Memory B cell (primary cell): ENCODE measurements around the gene PPP5C.
A peak's percentile ranks its signal among the peaks of the same experiment; 100 is the strongest.
"Not testable (repeated sequence)": the region's sequence is repeated elsewhere in the genome, so short reads cannot be mapped to it uniquely, and the experiment has no call there.

ENCODE experiments used
- ATAC-seq: fragments of 150-1000 bp; cut with Tn5 transposase; 2 replicates; pipeline ENCODE4 v1.10.0; 2021; ENCODE audit warnings: low read depth, mild to moderate bottlenecking, moderate library complexity
- DNase-seq, 2 donors: peaks; one replicate each; pipeline ENCODE4 v3.0.0; 2022; ENCODE audit warnings: low spot score in 2 of 2
- H3K27ac Mint-ChIP-seq: one replicate; pipeline ENCODE4 v1.8.0; 2022; ENCODE audit warnings: mild to moderate bottlenecking, moderate library complexity, mixed read lengths
- H3K27me3 Mint-ChIP-seq: one replicate; pipeline ENCODE4 v1.8.0; 2022; ENCODE audit warnings: mixed read lengths
- H3K36me3 Mint-ChIP-seq: one replicate; pipeline ENCODE4 v1.8.0; 2022; ENCODE audit warnings: mild to moderate bottlenecking, mixed read lengths
- H3K4me1 Mint-ChIP-seq: one replicate; pipeline ENCODE4 v1.8.0; 2022; ENCODE audit warnings: mixed read lengths
- H3K4me3 Mint-ChIP-seq: one replicate; pipeline ENCODE4 v1.8.0; 2022; ENCODE audit warnings: mild to moderate bottlenecking, moderate library complexity, mixed read lengths
- H3K9me3 Mint-ChIP-seq: one replicate; pipeline ENCODE4 v1.8.0; 2022; ENCODE audit warnings: mixed read lengths

PPP5C gene

DNA sequence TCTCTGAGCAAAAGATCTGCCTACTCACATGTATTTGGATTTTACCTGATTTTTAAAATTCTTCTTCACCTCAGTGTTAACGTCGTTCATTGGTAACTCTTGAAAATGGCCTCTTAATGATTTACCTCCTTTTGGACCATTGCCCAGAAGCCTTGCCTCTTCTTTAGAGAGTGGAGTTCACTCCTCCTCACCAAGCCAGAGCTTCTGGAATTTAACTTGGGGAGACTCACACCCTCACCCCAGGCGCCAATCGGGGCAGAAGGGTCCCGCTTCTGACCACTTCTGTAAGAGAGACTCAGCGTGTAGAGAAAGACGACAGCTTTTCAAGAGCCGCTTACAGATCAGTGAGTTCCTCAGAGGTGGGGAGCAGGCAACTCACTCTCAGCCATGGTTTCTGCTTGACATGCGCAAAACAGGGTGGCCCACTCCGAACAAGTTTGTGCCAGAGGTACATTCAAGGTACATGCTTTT lies 79.2 kb downstream of the PPP5C start:
- H3K4me3 Mint-ChIP-seq = peak overlapping the region; percentile 58
- no peak for DNase-seq
- H3K9me3 Mint-ChIP-seq = no peaks in the 10 kb centered on the region
- peaks cover 38% of the 10 kb centered on the region for H3K27me3 Mint-ChIP-seq
- ATAC-seq = no peak
- H3K4me1 Mint-ChIP-seq = peaks cover 21% of the 10 kb centered on the region
- H3K27ac Mint-ChIP-seq = no peak overlapping the region
- no peaks in the 10 kb centered on the region for H3K36me3 Mint-ChIP-seq

DNA sequence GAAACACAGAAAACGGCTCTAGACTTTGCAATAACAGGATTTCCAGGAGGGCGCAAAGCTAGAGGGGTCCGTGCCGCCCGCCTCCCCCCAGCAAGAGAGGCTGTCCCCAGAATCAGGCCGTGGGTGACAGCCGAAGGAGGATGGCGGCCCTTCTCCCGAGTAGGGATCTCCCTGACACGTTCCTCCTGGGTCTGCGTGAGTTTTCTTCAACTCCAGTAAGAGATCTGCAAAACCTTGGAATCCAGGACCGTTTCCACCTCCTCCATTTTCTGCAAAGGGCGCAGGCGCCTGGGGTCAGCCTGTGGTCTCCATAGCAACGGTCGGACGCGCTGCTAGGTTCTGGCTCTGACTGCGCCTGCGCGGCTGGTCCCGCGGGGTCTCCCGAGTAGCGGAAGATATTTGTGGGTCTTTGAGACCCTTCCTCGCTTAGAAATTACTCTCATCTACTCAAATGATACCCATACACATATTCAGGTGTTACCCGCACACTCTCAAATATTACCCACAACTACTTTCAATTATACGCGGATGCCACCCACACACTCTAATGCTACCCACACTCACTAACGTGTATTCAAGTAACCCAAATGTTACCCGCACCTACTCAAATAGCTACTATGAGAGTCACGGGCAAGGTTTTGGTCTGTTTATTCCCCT lies 79.7 kb downstream of the PPP5C start:
- Mint-ChIP-seq H3K9me3 (no peaks in the 10 kb centered on the region), H3K4me1 (peaks cover 21% of the 10 kb centered on the region), H3K27ac (no peak overlapping the region), H3K4me3 (peak overlapping the region; percentile 58), H3K36me3 (no peaks in the 10 kb centered on the region), H3K27me3 (peaks cover 39% of the 10 kb centered on the region)
- ATAC-seq (no peak), DNase-seq (no peak)

DNA sequence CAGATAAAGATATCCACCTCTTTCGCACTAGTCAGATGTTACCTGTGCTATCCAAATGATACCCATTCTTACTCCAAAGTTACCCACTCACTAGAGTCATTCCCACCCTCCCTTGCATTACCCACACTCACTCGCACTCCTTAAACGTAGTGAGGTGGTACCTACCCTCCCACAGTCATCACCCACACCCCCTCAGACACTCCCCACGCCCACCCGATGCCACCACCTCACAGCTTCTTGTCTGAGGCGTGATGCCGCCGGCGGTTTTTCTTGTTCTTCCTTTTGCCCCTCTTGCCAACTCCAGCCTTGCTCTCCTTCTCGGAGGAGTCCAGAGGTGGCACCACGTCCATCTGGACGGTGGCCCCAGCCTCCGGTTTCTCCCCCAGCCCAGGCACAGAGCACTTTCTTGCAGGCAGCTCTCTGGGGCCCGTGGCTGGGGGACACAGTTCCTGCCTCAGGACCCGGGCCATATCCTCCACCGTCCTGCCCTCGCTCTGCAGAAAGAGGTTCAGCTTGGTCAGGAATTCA lies 80.7 kb downstream of the PPP5C start:
- Mint-ChIP-seq H3K9me3 (no peaks in the 10 kb centered on the region), H3K27me3 (peaks cover 39% of the 10 kb centered on the region), H3K27ac (no peak overlapping the region), H3K4me1 (peaks cover 21% of the 10 kb centered on the region), H3K36me3 (no peaks in the 10 kb centered on the region), H3K4me3 (no peak overlapping the region)
- ATAC-seq = no peak
- DNase-seq = no peak

- peaks cover 37% of the 10 kb centered on the region for H3K27me3 Mint-ChIP-seq
- no peaks in the 10 kb centered on the region for H3K36me3 Mint-ChIP-seq
- H3K27ac Mint-ChIP-seq = peak within 1 kb of the TSS; percentile 72
- H3K9me3 Mint-ChIP-seq = no peaks in the 10 kb centered on the region
- peaks cover 21% of the 10 kb centered on the region for H3K4me1 Mint-ChIP-seq
- H3K4me3 Mint-ChIP-seq = peak within 1 kb of the TSS; percentile 75
- no peak for DNase-seq
- ATAC-seq = peak; percentile 72
Observed at GRCh38 chr19:46428239-46429135, 81.6 kb downstream of the PPP5C start, which contains the start of gene PNMA8C. Gene PNMA8C, minus strand, starts transcription at chr19:46428936. Its CDS starts 577 bp downstream, at chr19:46428359.

GRCh38 chr19:46429999-46430398 lies 83.1 kb downstream of the PPP5C start:
- Mint-ChIP-seq H3K4me1 (peaks cover 21% of the 10 kb centered on the region), H3K4me3 (no peak overlapping the region), H3K27ac (no peak overlapping the region), H3K27me3 (peaks cover 41% of the 10 kb centered on the region), H3K36me3 (no peaks in the 10 kb centered on the region), H3K9me3 (no peaks in the 10 kb centered on the region)
- ATAC-seq = no peak
- no peak for DNase-seq

- Mint-ChIP-seq H3K36me3 (no peaks in the 10 kb centered on the region), H3K27me3 (peaks cover 38% of the 10 kb centered on the region), H3K4me1 (peaks cover 13% of the 10 kb centered on the region), H3K4me3 (no peak overlapping the region), H3K27ac (no peak overlapping the region), H3K9me3 (no peaks in the 10 kb centered on the region)
- ATAC-seq (no peak), DNase-seq (no peak)
Observed at GRCh38 chr19:46431824-46432223, 84.9 kb downstream of the PPP5C start.

DNA sequence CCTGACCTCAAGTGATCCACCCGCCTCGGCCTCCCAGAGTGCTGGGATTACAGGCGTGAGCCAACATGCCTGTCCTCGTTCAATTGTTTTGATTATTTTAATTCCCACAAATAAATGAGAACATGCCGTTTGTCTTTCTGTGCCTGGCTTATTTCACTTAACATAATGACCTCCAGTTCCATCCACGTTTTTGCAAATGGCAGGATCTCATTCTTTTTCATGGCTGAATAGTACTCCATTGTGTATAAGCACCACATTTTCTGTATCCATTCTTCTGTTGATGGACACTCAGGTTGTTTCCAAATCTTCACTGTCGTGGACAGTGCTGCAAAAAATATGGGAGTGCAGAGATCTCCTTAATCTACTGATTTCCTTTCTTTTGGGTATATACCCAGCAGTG lies 86.6 kb downstream of the PPP5C start:
- not testable (repeated sequence) for DNase-seq, H3K4me1 Mint-ChIP-seq, H3K27ac Mint-ChIP-seq, H3K4me3 Mint-ChIP-seq, H3K9me3 Mint-ChIP-seq, H3K36me3 Mint-ChIP-seq, ATAC-seq
- H3K27me3 Mint-ChIP-seq = peaks cover 28% of the 10 kb centered on the region

GRCh38 chr19:46435009-46435408 lies 88.1 kb downstream of the PPP5C start:
- Mint-ChIP-seq H3K36me3 (no peaks in the 10 kb centered on the region), H3K4me3 (no peak overlapping the region), H3K27me3 (peaks cover 17% of the 10 kb centered on the region), H3K9me3 (no peaks in the 10 kb centered on the region), H3K27ac (no peak overlapping the region), H3K4me1 (no peaks in the 10 kb centered on the region)
- ATAC-seq (no peak), DNase-seq (no peak)

- not testable (repeated sequence) for H3K27ac Mint-ChIP-seq, ATAC-seq, H3K4me1 Mint-ChIP-seq
Observed at GRCh38 chr19:46435689-46436088, 88.8 kb downstream of the PPP5C start.

More at GRCh38 chr19:46435689-46436088, 88.8 kb downstream of the PPP5C start:
- peaks cover 12% of the 10 kb centered on the region for H3K27me3 Mint-ChIP-seq
- not testable (repeated sequence) for H3K9me3 Mint-ChIP-seq, DNase-seq, H3K36me3 Mint-ChIP-seq, H3K4me3 Mint-ChIP-seq
